Right lobe of liver (tissue), 4 donors: ENCODE results near the gene FBXO44.

Experiments used
- POLR2A ChIP-seq: fragments of 450-650 bp; IDR thresholded peaks from one replicate; pipeline ENCODE4 v1.6.1; 2017; ENCODE audit warnings: antibody characterized with exemption, mild to moderate bottlenecking
- TF ChIP-seq, protein P1 (sequence below), 4 donors: fragments of 200-600 bp in 3 of 4; fragments of 450-650 bp in 1 of 4; IDR thresholded peaks; one replicate each; pipeline versions ENCODE4 v1.5.1 to v1.8.0; 2016 to 2022; ENCODE audit warnings: antibody characterized with exemption in 4 of 4, mild to moderate bottlenecking in 2 of 4
- donor health status: DM: no; HTN: no; CAD: no.
- donor health status: DM: no; HTN: no; CAD: no.
- donor health status: DM: no; HTN: yes; CAD: no.

DNA sequence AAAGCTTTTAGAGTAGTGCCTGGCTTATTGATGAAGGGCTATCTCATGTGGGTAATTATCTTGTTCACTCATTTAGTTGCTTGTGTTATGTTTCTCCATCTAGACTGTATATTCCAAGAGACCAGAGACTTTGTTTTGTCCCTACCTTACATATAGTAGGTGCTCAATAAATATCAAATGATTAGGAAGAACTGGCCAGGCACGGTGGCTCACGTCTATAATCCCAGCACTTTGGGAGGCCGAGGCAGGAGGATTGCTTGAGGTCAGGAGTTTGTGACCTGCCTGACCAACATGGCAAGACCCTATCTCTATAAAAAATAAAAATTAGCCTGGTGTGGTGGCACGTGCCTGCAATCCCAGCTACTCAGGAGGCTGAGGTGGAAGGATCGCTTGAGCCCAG is 9.4 kb upstream of the FBXO44 start:
- TF ChIP-seq, protein P1, sequence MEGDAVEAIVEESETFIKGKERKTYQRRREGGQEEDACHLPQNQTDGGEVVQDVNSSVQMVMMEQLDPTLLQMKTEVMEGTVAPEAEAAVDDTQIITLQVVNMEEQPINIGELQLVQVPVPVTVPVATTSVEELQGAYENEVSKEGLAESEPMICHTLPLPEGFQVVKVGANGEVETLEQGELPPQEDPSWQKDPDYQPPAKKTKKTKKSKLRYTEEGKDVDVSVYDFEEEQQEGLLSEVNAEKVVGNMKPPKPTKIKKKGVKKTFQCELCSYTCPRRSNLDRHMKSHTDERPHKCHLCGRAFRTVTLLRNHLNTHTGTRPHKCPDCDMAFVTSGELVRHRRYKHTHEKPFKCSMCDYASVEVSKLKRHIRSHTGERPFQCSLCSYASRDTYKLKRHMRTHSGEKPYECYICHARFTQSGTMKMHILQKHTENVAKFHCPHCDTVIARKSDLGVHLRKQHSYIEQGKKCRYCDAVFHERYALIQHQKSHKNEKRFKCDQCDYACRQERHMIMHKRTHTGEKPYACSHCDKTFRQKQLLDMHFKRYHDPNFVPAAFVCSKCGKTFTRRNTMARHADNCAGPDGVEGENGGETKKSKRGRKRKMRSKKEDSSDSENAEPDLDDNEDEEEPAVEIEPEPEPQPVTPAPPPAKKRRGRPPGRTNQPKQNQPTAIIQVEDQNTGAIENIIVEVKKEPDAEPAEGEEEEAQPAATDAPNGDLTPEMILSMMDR (IDR thresholded peaks at IDR 0.05), result no peak
- no peak for TF ChIP-seq POLR2A
